Measurements from ENCODE around the gene TMEM38B.

- TF ChIP-seq CTCF (IDR thresholded peaks at IDR 0.05) (no peak), POLR2A (IDR thresholded peaks at IDR 0.05) (no peak)
Measured at GRCh38 chr9:105672711-105673234, 21.6 kb upstream of the TMEM38B start.

Data from thyroid gland (tissue), 4 donors.